Tibial nerve (tissue), 4 donors: ENCODE data around the gene NRCAM. TPM values are rescaled to one million over a fixed set of nuclear protein-coding genes. Genes with fewer than 3 reads are reported as not detected.
"Not testable (repeated sequence)": the region's sequence is repeated elsewhere in the genome, so short reads cannot be mapped to it uniquely, and the experiment has no call there.

Experiments used
- DNase-seq, 2 donors: peaks; one replicate each; pipeline ENCODE4 v3.0.0-alpha.2; 2019; ENCODE audit warnings: low spot score in 2 of 2
- H3K27ac ChIP-seq, 4 donors: fragments of 200-600 bp; sonication (generic) in 3 of 4; one replicate each; pipeline ENCODE4 v1.5.1; 2017 to 2019; ENCODE audit warnings: mild to moderate bottlenecking in 1 of 4
- H3K27me3 ChIP-seq, 2 donors: fragments of 200-600 bp; sonication (generic) in 1 of 2; one replicate each; pipeline versions ENCODE4 v1.5.1 to v1.6.0; 2017 to 2019
- H3K36me3 ChIP-seq, 3 donors: fragments of 200-600 bp; sonication (generic); one replicate each; pipeline ENCODE4 v1.5.1; 2018 to 2019
- H3K4me1 ChIP-seq, 4 donors: fragments of 200-600 bp; sonication (generic) in 3 of 4; one replicate each; pipeline ENCODE4 v1.5.1; 2017 to 2019
- H3K4me3 ChIP-seq, 4 donors: fragments of 200-600 bp; sonication (generic) in 3 of 4; one replicate each; pipeline ENCODE4 v1.5.1; 2017 to 2019; ENCODE audit warnings: mild to moderate bottlenecking in 1 of 4, moderate library complexity in 1 of 4
- H3K9me3 ChIP-seq, 4 donors: fragments of 200-600 bp; sonication (generic) in 3 of 4; one replicate each; pipeline ENCODE4 v1.5.1; 2017 to 2019
- CTCF ChIP-seq, 5 experiments: fragments of 200-600 bp in 3 of 5; fragments of 450-650 bp in 2 of 5; sonication (generic) in 3 of 5; IDR thresholded peaks; one replicate each; pipeline ENCODE4 v1.5.1; 2016 to 2019; ENCODE audit warnings: antibody characterized with exemption in 5 of 5, mild to moderate bottlenecking in 3 of 5, moderate library complexity in 2 of 5
- EP300 ChIP-seq, 2 donors: sonication (generic); formaldehyde crosslinking; IDR thresholded peaks; one replicate each; pipeline ENCODE4 v1.6.1; 2017; ENCODE audit warnings: antibody characterized with exemption in 2 of 2, mild to moderate bottlenecking in 1 of 2
- POLR2A ChIP-seq, 2 donors: fragments of 450-650 bp; IDR thresholded peaks; one replicate each; pipeline ENCODE4 v1.6.1; 2017; ENCODE audit warnings: antibody characterized with exemption in 2 of 2, mild to moderate bottlenecking in 2 of 2, moderate library complexity in 2 of 2
- WGBS, 2 donors: methylation state at CpG; one replicate each; pipeline ENCODE4 v1.1.5; 2018; 5-methylcytosine and 5-hydroxymethylcytosine counted together
- total RNA-seq, 4 donors: library from RNA; depleted of rRNA; stranded (reverse); fragments of >200 nt; gene quantifications; one replicate each; pipeline ENCODE4 v1.1.0, GENCODE V29; 2016

NRCAM gene
- total RNA-seq, 4 donors from 2014 or later, result 16.5 to 87.4 (median 22.4) TPM

- Histone ChIP-seq H3K4me1 (no peaks in the 10 kb centered on the region), H3K36me3 (no peaks in the 10 kb centered on the region), H3K27ac (no peak overlapping the region), H3K9me3 (no peaks in the 10 kb centered on the region), H3K27me3 (no peaks in the 10 kb centered on the region), H3K4me3 (no peak overlapping the region)
- WGBS, 2 donors, result 84 to 88% methylated on average over 3 of the region's 3 CpGs
- TF ChIP-seq EP300 (IDR thresholded peaks at IDR 0.05) (no peak), CTCF (IDR thresholded peaks at IDR 0.05) (no peak), POLR2A (IDR thresholded peaks at IDR 0.05) (no peak)
- no peak for DNase-seq
Observed at GRCh38 chr7:108263425-108263824, 192.8 kb downstream of the NRCAM start.

- Histone ChIP-seq H3K4me1 (no peaks in the 10 kb centered on the region), H3K4me3 (no peak overlapping the region), H3K36me3 (no peaks in the 10 kb centered on the region), H3K27ac (no peak overlapping the region), H3K9me3 (no peaks in the 10 kb centered on the region), H3K27me3 (no peaks in the 10 kb centered on the region)
- 74 to 89% methylated on average over 1 of the region's 1 CpG for WGBS, 2 donors
- TF ChIP-seq CTCF (IDR thresholded peaks at IDR 0.05) (no peak), EP300 (IDR thresholded peaks at IDR 0.05) (no peak), POLR2A (IDR thresholded peaks at IDR 0.05) (no peak)
- no peak for DNase-seq
Observed at GRCh38 chr7:108261560-108262255, 194.5 kb downstream of the NRCAM start.

GRCh38 chr7:108259447-108259846 is 196.8 kb downstream of the NRCAM start:
- WGBS, 2 donors, result 92 to 93% methylated on average over 3 of the region's 3 CpGs
- H3K9me3 ChIP-seq, H3K36me3 ChIP-seq, H3K27me3 ChIP-seq, H3K4me3 ChIP-seq, DNase-seq, H3K27ac ChIP-seq, H3K4me1 ChIP-seq: not testable (repeated sequence)

- H3K4me1 ChIP-seq, result peaks cover 0 to 8% (median 3%) of the 10 kb centered on the region in 4 donors
- no peaks in the 10 kb centered on the region for H3K36me3 ChIP-seq
- TF ChIP-seq EP300 (IDR thresholded peaks at IDR 0.05) (no peak), POLR2A (IDR thresholded peaks at IDR 0.05) (no peak), CTCF (IDR thresholded peaks at IDR 0.05) (no peak)
- no peak overlapping the region for H3K4me3 ChIP-seq
- WGBS, 2 donors, result 86 to 90% methylated on average over 4 of the region's 4 CpGs
- DNase-seq, result no peak
- no peak overlapping the region for H3K27ac ChIP-seq
- no peaks in the 10 kb centered on the region for H3K27me3 ChIP-seq
- no peaks in the 10 kb centered on the region for H3K9me3 ChIP-seq
Observed at GRCh38 chr7:108257954-108258353, 198.3 kb downstream of the NRCAM start.

GRCh38 chr7:108254259-108254658 is 202.0 kb downstream of the NRCAM start:
- Histone ChIP-seq H3K27ac (no peak overlapping the region), H3K36me3 (no peaks in the 10 kb centered on the region), H3K4me3 (no peak overlapping the region), H3K27me3 (no peaks in the 10 kb centered on the region), H3K9me3 (no peaks in the 10 kb centered on the region), H3K4me1 (peaks cover 0 to 16% (median 5%) of the 10 kb centered on the region in 4 donors)
- TF ChIP-seq CTCF (IDR thresholded peaks at IDR 0.05) (no peak), EP300 (IDR thresholded peaks at IDR 0.05) (no peak), POLR2A (IDR thresholded peaks at IDR 0.05) (no peak)
- WGBS, 2 donors, result 92 to 97% methylated on average over 2 of the region's 2 CpGs
- no peak for DNase-seq
